Panc1 (cell line): ENCODE results near the gene CTBP1.

ENCODE experiments used
- CTCF ChIP-seq: fragments of 450-650 bp; IDR thresholded peaks from 2 replicates; pipeline ENCODE4 v1.5.1; 2017; ENCODE audit warnings: mild to moderate bottlenecking
- POLR2AphosphoS5 ChIP-seq: IDR thresholded peaks from 2 replicates; pipeline ENCODE4 v1.6.1; 2012; ENCODE audit warnings: mild to moderate bottlenecking, low read depth, low read length, moderate library complexity
- SIN3A ChIP-seq: IDR thresholded peaks from 2 replicates; pipeline ENCODE4 v1.6.1; 2012; ENCODE audit warnings: low read depth, mild to moderate bottlenecking, low read length, moderate library complexity, borderline replicate concordance; ENCODE audit not compliant: insufficient read depth

- TF ChIP-seq CTCF (no peak), POLR2AphosphoS5 (no peak), SIN3A (no peak)
Measured at GRCh38 chr4:1271686-1272085, 22.8 kb upstream of the CTBP1 start.
